Thoracic aorta (tissue), 2 donors: ENCODE results near the gene NHS. TPM values are rescaled to one million over a fixed set of nuclear protein-coding genes. Genes with fewer than 3 reads are reported as not detected.

ENCODE experiments used
- ATAC-seq: fragments of 150-250 bp; one replicate; pipeline ENCODE4 v1.8.0; 2017; ENCODE audit warnings: low read depth; ENCODE audit not compliant: insufficient number of reproducible peaks, low FRiP score
- DNase-seq: peaks from one replicate; pipeline ENCODE4 v3.0.0-alpha.2; 2020; ENCODE audit warnings: low spot score
- H3K27ac ChIP-seq, 2 donors: fragments of 200-600 bp; sonication (generic); 1 replicate in 1 of 2; 2 replicates in 1 of 2; pipeline ENCODE4 v1.5.1; 2016; ENCODE audit warnings: mild to moderate bottlenecking in 2 of 2, moderate library complexity in 2 of 2
- H3K27me3 ChIP-seq: fragments of 200-600 bp; sonication (generic); replicated peaks from 2 replicates; pipeline ENCODE4 v1.6.0; 2016; ENCODE audit warnings: mild to moderate bottlenecking; ENCODE audit not compliant: insufficient read depth
- H3K36me3 ChIP-seq: fragments of 200-600 bp; sonication (generic); one replicate; pipeline ENCODE4 v1.5.1; 2016
- H3K4me1 ChIP-seq, 2 donors: fragments of 200-600 bp; sonication (generic); 1 replicate in 1 of 2; 2 replicates in 1 of 2; pipeline versions ENCODE4 v1.5.1 to v1.6.0; 2016; ENCODE audit warnings: low read depth in 2 of 2, mild to moderate bottlenecking in 1 of 2; ENCODE audit not compliant: control insufficient read depth in 1 of 2
- H3K4me3 ChIP-seq: fragments of 200-600 bp; sonication (generic); 2 replicates; pipeline ENCODE4 v1.5.1; 2016; ENCODE audit warnings: mild to moderate bottlenecking
- H3K9me3 ChIP-seq: fragments of 200-600 bp; sonication (generic); 2 replicates; pipeline ENCODE4 v1.5.1; 2016
- CTCF ChIP-seq: fragments of 200-600 bp; sonication (generic); IDR thresholded peaks from one replicate; pipeline ENCODE4 v1.5.1; 2019; ENCODE audit warnings: antibody characterized with exemption
- total RNA-seq, 2 donors: library from RNA; depleted of rRNA; stranded (reverse); fragments of >200 nt; gene quantifications; one replicate each; pipeline versions ENCODE4 v1.1.0 to v1.2.3, GENCODE V29; 2016

The NHS gene
- total RNA-seq, 2 donors from 2014 or later = 23.3 to 29.6 TPM

- H3K4me1 ChIP-seq = peaks cover 0 to 4% of the 10 kb centered on the region in 2 donors
- no peaks in the 10 kb centered on the region for H3K36me3 ChIP-seq
- DNase-seq (no peak), ATAC-seq (no peak)
- no peak overlapping the region for H3K4me3 ChIP-seq
- H3K9me3 ChIP-seq = no peaks in the 10 kb centered on the region
- TF ChIP-seq CTCF = no peak
- H3K27ac ChIP-seq = no peak overlapping the region
- H3K27me3 ChIP-seq = no peaks in the 10 kb centered on the region
Observed at GRCh38 chrX:17449866-17450265, 74.9 kb downstream of the NHS start.

GRCh38 chrX:17453788-17454187 lies 78.8 kb downstream of the NHS start:
- Histone ChIP-seq H3K36me3 (no peaks in the 10 kb centered on the region), H3K4me1 (peaks cover 0 to 4% of the 10 kb centered on the region in 2 donors), H3K9me3 (no peaks in the 10 kb centered on the region), H3K27me3 (no peaks in the 10 kb centered on the region), H3K27ac (no peak overlapping the region), H3K4me3 (no peak overlapping the region)
- ATAC-seq (no peak), DNase-seq (no peak)
- no peak for TF ChIP-seq CTCF

GRCh38 chrX:17456526-17456925 lies 81.5 kb downstream of the NHS start:
- no peaks in the 10 kb centered on the region for H3K9me3 ChIP-seq
- no peak for TF ChIP-seq CTCF
- H3K4me1 ChIP-seq = no peaks in the 10 kb centered on the region
- no peaks in the 10 kb centered on the region for H3K36me3 ChIP-seq
- H3K4me3 ChIP-seq = no peak overlapping the region
- no peak for DNase-seq
- no peak for ATAC-seq
- H3K27ac ChIP-seq = no peak overlapping the region
- H3K27me3 ChIP-seq = no peaks in the 10 kb centered on the region

- DNase-seq = no peak
- no peaks in the 10 kb centered on the region for H3K27me3 ChIP-seq
- no peak overlapping the region for H3K4me3 ChIP-seq
- H3K36me3 ChIP-seq = no peaks in the 10 kb centered on the region
- no peaks in the 10 kb centered on the region for H3K4me1 ChIP-seq
- TF ChIP-seq CTCF = no peak
- H3K9me3 ChIP-seq = no peaks in the 10 kb centered on the region
- H3K27ac ChIP-seq = no peak overlapping the region
- ATAC-seq = no peak
Observed at GRCh38 chrX:17459008-17459611, 84.1 kb downstream of the NHS start.

GRCh38 chrX:17459661-17460060 lies 84.7 kb downstream of the NHS start:
- Histone ChIP-seq H3K27ac (no peak overlapping the region), H3K27me3 (no peaks in the 10 kb centered on the region), H3K36me3 (no peaks in the 10 kb centered on the region), H3K4me3 (no peak overlapping the region), H3K9me3 (no peaks in the 10 kb centered on the region), H3K4me1 (no peaks in the 10 kb centered on the region)
- DNase-seq (no peak), ATAC-seq (no peak)
- no peak for TF ChIP-seq CTCF
